ENCODE results near the gene FBXO33. TPM values are rescaled to one million over a fixed set of nuclear protein-coding genes. Genes with fewer than 3 reads are reported as not detected.

Gene FBXO33
- total RNA-seq, 1 donor from 2014 or later, result 8.0 TPM

DNA sequence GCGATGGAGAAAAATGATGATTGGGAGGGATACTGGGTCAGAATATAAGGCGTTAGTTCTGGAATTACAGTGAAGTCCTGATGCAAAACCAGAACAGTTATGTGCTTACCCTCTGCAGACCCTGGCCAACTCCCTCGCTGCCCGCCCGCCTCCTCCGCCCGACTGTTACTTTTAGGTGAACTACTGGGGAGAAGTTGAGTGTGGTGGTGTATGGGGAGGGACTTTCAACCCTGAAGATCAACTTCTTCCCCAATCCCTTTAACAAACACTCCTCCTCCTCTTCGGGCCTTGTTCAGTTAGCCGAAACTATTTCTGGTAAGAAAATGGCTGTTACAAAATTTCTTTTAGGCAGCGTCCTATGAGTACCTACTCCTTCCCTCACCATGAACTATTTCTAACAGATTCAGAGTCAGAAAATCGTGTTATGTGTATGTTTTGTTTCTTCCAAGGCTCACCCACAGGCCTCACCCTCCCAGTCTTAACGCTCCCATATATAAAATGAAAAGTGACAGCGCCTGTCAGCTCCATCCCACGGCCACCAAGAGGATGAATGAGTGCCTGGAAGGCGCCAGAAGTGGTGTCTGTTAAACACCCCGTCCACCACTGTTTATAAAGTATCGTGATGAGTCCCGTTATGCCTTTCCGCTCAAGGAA, 1.3 kb downstream of the FBXO33 start:
- DNase-seq (ENCODE audit: low spot score), result no peak

DNA sequence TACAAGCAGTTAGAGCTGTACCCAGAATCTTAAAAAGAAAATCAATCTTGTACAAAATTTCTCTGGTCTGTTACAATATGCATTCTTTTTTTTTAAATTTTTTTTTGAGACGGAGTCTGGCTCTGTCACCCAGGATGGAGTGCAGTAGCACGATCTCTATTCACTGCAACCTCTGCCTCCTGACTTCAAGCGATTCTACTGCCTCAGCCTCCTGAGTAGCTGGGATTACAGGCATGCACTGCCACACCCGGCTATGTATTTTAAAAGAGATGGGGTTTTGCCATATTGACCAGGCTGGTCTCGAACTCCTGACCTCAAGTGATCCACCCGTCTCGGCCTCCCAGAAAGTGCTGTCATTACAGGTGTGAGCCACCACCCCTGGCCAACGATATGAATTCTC, 4.1 kb downstream of the FBXO33 start:
- DNase-seq (ENCODE audit: low spot score), result no peak

DNA sequence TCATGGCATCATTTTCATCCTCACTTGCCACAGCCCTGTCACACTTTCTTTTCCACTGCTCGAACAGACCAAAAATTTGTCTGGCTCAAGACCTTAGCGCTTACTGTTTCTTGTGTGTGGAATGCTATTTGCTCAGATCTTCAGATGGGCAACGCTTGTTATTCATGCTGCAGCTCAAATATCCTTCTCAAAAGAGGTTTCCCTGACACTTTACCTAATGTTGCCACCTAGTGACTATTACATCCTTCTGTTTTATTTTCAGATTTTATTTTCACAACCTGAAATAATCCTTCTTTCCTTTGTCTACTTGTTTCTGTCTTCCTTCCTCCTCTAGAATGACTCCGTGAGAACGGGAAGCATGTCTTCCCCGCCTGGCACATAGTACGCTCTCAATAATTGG, 5.6 kb downstream of the FBXO33 start:
- no peak for DNase-seq (ENCODE audit: low spot score)

DNA sequence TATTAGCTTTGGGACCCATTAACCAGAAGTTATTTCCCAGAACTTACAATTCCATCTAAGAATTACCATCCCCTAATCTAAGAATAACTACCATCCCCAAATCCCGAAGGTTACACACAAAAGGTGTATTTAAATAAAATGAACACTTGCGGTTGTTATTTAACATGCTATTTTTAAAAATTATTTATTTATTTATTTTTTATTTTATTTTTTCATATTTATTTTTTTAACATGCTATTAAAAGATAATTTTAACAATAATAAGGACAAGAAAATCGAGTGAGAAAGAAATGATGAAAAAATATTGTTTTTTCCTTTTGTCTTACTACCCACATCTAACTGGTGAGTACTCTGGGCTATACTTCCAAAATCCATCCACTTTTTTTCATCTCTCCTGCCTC, 6.3 kb downstream of the FBXO33 start:
- no peak for DNase-seq (ENCODE audit: low spot score)

DNA sequence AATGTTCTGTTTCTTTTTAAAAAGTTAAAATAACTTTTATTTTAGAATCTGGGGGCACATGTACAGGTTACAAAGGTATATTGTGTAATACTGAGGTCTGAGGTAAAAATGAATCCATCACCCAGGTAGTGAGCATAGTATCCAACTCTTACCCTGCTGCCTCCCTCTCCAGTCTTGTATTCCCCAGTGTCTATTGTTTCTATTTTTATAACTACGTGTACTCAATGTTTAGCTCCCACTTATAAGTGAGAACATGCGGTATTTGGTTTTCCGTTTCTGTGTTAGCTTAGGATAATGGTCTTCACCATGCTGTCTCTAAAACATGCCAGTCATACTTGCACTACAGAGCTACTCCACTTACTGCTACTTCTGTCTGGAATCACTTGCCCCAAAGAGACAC, 8.4 kb downstream of the FBXO33 start:
- DNase-seq (ENCODE audit: low spot score), result no peak

DNA sequence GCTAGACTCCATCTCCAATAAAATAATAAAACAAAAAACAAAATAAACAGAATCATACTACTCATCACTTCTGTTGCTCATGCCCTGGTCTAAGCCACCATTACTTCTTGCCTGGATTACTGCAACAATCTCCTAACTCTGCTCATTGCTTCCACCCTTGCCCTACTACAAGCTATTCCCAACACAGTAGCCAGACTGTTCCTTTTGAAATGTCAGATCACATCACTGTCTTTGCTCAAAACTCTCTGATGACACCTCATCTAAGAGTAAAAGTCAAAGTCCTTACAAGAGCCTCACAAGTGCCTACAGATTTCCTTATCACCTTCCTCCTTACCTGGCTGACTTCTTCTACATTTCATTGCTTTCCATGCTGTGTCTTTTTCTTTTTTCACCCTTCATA, 10.0 kb downstream of the FBXO33 start:
- DNase-seq (ENCODE audit: low spot score), result no peak

DNA sequence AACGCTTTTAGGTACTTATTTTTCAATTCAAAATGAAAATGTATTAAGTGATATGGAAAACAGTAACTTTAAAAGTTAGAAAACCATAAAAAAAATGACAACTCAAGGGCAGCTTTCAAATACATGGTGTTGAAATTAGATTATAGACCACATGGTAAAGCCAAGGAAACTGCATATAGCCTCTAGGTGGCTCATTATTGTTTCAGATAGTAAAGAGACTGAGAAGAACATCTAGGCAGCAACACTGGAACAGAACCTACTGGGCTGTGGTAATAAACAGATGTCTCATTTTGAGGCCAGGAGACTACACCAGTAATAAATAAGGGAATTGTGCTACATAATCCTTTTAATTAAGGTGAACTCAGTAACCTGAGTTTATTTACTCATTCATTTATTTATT, 13.0 kb downstream of the FBXO33 start:
- DNase-seq (ENCODE audit: low spot score), result no peak

DNA sequence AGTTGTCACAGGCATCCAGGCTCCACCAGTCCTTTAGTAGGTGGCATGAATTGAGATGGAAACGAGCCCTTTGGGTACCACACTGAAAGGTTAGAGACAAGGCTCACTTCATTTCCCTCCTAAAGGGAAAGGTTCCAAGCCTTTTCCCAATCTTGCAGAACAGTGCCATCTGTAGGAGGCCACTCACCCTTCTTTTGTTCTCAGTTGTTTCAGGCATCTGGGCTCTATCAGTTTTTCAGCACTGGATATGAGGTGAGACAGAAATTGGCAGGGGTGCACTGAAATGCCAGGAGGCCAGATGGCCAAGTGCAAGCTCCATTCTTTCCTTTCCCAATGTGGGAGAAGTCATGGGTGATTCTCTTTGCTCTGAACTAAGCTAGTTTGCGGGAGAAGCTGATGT, 15.2 kb downstream of the FBXO33 start:
- DNase-seq (ENCODE audit: low spot score), result no peak

DNA sequence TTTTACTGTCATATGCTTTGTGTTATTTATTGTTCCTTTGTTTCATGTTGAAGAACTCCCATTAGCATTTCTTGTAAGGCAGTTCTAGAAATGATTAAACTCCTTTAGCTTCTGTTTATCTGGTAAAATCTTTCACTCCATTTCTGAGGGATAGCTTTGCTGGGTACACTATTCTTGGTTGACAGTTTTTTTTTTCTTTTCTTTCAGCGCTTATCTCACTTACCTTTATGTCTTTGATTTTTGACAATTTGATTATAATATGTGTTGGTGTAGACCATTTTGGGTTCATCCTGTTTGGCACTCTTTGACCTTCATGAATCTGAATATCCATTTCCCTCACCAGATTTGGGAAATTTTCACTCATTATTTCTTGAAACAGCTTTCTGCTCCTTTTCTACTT, 16.2 kb downstream of the FBXO33 start:
- DNase-seq (ENCODE audit: low spot score), result no peak

DNA sequence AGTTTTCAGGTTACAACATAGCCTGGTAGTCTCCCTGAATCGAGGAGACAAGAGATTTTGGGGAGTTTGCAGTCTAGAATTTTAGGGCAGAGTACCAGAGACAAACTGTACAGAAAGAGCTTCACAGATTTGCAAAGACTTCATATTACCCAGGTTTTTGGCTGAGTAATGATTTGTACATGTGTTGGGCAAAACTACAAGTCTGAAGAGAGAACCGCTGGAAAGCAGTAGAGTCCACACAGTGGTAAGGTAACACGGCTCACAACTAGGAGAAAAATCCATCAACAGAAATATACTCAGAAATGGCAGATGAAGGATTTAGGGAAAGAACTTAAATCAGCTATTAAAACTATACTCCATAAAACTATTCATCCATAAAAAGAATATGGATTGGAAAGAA, 25.7 kb downstream of the FBXO33 start:
- no peak for DNase-seq (ENCODE audit: low spot score)

DNA sequence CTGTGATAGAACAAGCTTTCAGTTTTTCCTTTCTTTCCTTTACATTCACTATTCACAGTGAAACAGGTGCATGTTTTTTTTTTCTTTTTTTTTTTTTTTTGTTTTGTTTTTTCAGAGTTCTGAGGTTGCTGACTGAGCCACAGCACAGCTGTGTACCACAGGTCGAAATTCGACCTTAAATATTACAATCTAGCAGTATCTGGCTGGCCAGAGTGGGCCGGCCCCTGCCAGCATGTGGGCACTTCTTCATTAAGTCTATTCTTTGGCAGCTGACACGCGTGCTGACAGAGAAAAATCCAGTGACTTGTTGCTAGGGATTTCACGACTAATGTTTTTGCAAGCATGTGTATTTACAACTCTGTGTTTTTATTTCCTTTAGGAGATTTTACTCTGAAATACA, 33.9 kb downstream of the FBXO33 start:
- DNase-seq (ENCODE audit: low spot score), result no peak

DNA sequence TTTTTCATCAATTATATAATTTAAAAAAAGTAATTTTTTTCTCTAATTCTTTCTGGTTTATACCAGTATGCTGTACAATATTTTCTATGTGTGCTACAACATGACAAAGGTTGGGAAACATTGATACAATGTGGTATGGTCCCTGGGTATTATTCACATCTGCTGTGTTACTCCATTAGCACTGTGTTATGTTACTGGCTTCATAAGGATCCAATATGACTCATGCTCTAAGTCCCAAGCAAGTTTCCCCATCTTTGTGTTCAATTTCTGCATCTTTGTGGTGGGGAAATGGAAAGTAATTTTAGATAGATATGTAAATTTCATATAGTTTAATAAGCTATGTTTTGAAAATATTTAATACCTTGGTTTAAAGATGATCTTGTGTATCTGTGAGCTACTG, 35.8 kb downstream of the FBXO33 start:
- no peak for DNase-seq (ENCODE audit: low spot score)

DNA sequence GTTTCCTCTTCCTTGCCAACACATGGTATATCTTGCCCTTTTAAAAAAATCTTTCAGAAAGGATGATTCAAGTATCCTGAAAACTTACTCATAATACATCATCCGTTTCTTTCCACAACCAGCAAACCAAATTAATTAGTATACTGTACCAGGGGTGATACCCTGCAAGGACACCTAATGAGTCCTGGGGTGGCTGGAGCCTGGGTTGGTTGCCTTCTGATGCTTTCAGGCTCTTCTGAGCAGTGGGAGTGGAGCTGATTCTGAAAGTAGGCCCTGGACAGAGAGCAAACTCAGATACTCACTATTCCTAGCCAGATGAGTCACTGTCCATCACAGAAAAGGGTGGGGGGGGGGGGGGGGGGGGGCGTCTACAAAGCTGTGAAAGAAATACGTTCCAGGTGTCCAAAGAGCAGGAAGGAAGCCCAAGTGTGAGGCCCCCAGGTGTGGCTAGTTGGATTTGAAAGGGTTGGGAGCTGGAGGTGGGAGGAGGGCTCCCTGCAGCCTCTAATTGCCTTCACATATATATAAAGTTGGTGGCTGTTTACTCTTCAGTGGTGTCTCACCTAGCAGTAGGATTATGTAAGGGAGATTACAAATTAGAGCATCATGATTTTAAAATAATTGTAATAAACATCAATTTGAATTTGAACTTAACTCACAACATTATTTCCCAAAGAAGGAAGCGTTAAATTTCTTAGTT, 36.5 kb downstream of the FBXO33 start:
- DNase-seq (ENCODE audit: low spot score), result no peak

DNA sequence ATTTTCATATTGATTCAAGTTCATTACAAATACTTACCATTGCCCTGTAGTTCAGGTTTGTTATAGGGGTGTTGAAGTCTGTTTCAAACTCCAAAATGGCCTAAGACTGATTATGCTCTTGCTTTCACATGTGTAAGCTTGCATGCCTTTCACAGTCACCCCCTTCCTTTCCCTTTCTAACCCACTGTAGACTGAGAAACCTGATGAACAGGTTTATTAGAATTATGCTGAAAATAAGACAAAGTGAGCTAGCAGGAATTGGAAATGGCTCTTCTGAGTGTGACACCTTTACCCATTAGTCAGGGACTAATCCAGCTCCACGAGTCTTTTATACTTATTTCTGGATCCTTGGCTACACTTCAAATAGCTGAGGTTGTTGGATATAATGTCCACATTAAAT, 38.9 kb downstream of the FBXO33 start:
- no peak for DNase-seq (ENCODE audit: low spot score)

DNA sequence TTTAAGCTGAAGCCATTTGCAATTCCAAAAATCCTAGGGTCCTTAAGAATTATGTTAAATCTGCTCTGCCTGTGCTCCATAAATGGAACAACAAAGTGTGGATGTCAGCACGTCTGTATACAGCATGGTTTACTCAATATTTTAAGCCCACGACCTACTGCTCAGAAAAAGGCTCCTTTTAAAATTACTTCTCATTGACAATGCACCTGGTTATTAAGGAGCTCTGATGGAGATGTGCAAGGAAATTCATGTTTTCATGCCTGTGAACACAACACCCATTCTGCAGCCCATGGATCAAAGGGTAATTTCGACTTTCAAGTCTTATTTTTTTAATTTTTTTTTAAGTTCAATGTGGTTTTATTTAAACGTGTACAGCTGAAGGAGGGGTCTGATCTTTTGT, 48.1 kb downstream of the FBXO33 start:
- DNase-seq (ENCODE audit: low spot score), result no peak

DNA sequence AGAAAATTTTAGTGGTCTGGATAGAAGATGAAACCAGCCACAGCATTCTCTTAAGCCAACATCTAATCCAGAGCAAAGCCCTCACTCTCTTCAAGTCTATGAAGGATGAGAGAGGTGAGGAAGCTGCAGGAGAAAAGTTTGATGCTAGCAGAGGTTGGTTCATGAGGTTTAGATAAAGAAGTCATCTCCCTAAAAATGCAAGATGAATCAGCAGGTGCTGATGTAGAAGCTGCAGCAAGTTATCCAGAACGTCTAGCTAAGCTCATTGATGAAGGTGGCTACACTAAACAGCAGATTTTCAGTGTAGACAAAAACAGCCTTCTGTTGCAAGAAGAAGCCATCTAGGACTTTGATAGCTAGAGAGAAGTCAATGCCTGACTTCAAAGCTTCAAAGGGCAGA, 48.5 kb downstream of the FBXO33 start:
- DNase-seq (ENCODE audit: low spot score), result no peak

DNA sequence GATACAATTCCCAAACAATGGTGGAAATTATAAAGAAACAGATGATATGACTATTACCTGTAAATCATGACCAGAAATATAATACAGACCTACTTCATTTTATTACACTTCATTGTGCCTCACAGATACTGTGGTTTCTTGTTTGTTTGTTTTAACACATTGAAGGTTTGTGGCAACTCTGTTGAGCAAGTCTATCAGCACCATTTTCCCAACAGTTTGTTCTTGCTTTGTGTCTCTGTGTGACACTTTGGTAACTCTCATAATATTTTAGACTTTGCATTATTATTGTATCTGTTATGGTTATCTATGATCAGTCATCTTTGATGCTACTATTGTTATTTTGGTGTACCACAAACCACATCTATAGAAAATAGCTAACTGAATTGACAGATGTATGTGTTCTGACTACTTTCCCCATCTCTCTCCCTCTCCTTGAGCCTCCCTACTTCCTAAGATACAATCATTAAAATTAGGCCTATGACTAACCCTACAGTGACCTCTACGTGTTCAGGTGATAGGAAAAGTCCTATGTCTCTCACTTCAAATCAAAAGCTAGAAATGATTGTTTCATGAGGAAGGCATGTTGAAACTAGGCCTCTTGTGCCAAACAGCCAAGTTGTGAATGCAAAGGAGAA, 49.1 kb downstream of the FBXO33 start:
- no peak for DNase-seq (ENCODE audit: low spot score)

DNA sequence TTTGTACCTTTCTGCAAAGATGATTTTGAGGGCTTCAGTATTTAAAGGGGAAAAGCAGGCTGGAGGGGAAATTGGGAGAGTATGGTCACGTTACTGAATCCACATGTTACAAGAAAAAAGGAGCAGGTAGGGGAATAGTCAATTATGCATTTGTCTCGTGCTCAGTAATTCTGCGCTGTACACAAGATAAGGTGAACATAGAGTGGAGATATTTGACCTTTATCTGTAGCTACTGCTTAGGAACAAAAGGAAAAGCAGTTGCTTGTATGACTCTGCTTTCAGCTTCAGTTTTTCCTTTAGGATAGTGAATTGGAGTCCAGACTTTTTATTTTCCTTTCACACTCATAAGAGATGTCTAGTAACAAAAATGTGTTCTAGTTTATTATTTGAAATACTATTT, 49.8 kb downstream of the FBXO33 start:
- DNase-seq (ENCODE audit: low spot score), result no peak

DNA sequence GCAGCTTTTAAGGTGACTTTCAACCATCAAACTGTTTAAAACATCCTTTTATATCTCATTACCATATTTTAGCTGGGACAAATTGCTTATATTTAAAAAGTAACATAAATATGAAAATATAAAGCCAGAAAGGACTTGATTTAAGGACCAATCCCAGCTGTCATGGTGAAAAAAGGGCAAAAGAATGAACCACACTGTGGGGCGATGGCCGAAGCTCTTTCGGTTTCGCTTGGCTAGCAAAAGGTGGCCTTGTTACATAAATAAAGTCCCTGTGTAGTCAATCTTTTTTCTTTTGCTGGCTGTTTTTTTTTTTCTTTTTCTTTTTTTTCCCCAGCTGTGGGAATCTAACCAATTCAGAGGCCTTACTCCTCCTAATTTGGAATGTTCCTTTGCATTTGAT, 50.9 kb downstream of the FBXO33 start:
- no peak for DNase-seq (ENCODE audit: low spot score)

DNA sequence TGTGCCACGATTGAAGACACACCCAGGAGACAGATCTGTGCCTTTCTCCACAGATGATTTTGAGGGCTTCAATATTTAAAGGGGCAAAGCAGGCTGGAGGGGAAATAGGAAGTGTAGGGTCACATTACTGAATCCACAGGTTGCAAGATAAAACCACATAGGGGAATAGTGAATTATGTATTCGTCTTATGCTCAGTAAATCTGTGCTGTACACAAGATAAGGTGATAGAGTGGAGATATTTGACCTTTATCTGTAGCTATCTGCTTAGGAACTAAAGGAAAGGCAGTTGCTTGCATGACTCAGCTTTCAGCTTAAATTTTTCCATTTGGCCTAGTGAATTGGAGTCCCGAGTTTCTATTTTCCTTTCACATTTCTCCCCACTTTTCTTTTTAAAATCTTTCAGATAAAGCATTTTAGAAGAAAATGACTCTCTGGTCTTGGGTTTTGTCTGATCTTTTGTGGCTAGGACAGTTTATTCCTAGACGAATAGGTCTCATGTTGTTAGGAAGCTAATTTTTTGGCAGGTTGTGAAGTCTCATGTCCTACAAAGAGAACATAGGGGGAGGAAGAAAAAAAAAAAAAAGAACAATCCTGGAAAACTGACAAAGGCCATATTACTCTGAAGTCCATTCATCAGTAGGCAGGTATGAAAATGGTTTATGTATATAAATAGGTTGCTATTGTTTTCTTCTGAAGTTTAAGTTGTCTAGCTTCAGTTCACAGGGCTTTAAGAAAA, 55.4 kb downstream of the FBXO33 start:
- no peak for DNase-seq (ENCODE audit: low spot score)

DNA sequence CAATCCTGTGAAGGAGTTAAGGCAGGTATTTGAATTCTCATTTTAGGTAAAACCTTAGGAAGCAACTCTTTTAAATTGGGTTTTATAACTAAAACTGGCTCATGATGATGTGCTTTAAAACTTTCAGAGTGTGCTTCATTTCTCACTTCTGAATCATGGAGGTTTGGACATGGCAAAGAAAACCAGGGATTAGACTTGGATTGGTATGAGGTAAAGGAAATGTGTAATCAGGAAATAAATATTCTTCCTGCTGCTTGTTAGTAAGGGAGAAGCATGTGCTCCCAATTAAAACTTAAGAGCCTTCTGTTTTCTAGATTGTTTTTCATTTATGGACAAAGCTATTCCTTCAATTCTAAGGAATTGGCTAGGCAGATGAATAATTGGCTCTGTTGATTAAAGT, 57.4 kb downstream of the FBXO33 start:
- DNase-seq (ENCODE audit: low spot score), result no peak

DNA sequence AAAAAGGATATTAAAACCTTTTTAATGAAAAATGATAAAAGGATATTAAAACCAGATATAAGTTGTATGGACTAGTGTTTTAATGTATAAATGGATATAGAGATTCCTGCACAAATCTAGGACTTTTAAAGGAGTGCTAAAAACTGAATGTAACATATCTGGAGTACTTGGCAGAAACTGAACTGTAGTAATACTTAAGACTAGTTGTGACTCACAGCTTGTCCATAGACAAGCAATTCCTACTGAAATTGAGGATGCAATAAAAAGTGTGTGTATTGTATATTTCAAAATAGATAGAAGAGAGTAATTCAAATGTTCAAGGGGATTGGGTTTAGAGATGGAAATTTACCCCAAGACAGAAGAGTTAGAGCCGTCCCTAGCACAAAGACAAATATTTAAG, 59.6 kb downstream of the FBXO33 start:
- DNase-seq (ENCODE audit: low spot score), result no peak

DNA sequence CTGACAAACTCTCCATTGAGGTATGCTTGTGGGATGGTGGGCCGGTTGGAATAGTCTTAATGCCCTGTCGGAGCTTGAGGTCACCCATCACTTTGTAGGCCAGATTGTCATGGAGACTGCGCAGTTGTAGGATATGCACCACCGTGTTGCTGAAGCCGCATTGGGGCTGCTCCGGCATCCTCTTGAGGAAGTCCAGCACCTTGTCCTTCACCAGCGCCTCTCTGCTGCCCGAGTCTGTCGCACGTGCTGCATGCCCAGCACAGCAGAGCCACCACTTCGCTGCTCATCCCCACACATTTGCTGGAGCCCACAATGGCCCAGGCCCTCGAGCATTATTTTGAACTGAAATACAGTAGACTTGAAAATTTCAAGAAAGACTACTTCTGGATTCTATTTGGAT, 61.8 kb downstream of the FBXO33 start:
- no peak for DNase-seq (ENCODE audit: low spot score)
